ENCODE results near the gene C9orf153. TPM values are rescaled to one million over a fixed set of nuclear protein-coding genes. Genes with fewer than 3 reads are reported as not detected.

C9orf153 gene
- total and polyA plus RNA-seq, 7 donors, result 0.04 to 0.51 (median 0.17) TPM; not detected in 1

GRCh38 chr9:86282077-86282978, 22.9 kb upstream of the C9orf153 start, which contains the start of gene ISCA1:
Gene ISCA1 (minus strand): TSS chr9:86282538. CDS start chr9:86282458, 80 bp downstream.
- WGBS, 3 donors, result 0% methylated on average over 92 to 101 of the region's 101 CpGs
- H3K36me3 ChIP-seq (ENCODE audit: insufficient read depth in 1 of 2, low read depth in 1 of 2), result peaks cover 0 to 11% of the 10 kb centered on the region in 2 donors
- H3K9me3 ChIP-seq, result no peaks in the 10 kb centered on the region
- peak within 1 kb of the TSS; percentile 99 for H3K27ac ChIP-seq
- intact Hi-C loops (cut with DNase I), result loop anchor here in 1 of 2 donors (5.0 kb wide), 1 partner anchor 70 kb away; the partner anchor contains the start of gene TUT7
- ATAC-seq (peak; percentile 95 to 96 (median 96)), DNase-seq (peak; percentile 98 to 99)
- H3K27me3 ChIP-seq (ENCODE audit: insufficient read depth in 3 of 3, low read length in 2 of 3), result no peaks in the 10 kb centered on the region
- H3K4me1 ChIP-seq, result peaks cover 32% of the 10 kb centered on the region
- H3K4me3 ChIP-seq, result peak within 1 kb of the TSS; percentile 89
- no peak for TF ChIP-seq CTCF (IDR thresholded peaks at IDR 0.05)

- peak in 2 of 4 donors; percentile 42 to 45 for ATAC-seq
These were observed 22.2 kb upstream of the C9orf153 start for GRCh38 chr9:86281593-86282076.

GRCh38 chr9:86280580-86280979, 21.1 kb upstream of the C9orf153 start:
- intact Hi-C loops (cut with DNase I), result loop anchor here in 1 of 2 donors (5.0 kb wide), 1 partner anchor 72 kb away; the partner anchor contains the start of gene TUT7
- TF ChIP-seq CTCF (IDR thresholded peaks at IDR 0.05), result no peak
- WGBS, 3 donors, result 91 to 97% (median 95%) methylated on average over 7 of the region's 7 CpGs

More at GRCh38 chr9:86281593-86282076, 22.2 kb upstream of the C9orf153 start:
- WGBS, 3 donors, result 1% methylated on average over 26 to 31 of the region's 31 CpGs
- Histone ChIP-seq H3K27me3 (ENCODE audit: insufficient read depth in 3 of 3, low read length in 2 of 3) (no peaks in the 10 kb centered on the region), H3K9me3 (no peaks in the 10 kb centered on the region), H3K4me1 (peaks cover 36% of the 10 kb centered on the region), H3K4me3 (peak overlapping the region; percentile 89), H3K27ac (peak overlapping the region; percentile 99), H3K36me3 (ENCODE audit: insufficient read depth in 1 of 2, low read depth in 1 of 2) (peaks cover 0 to 12% of the 10 kb centered on the region in 2 donors)
- TF ChIP-seq CTCF (IDR thresholded peaks at IDR 0.05), result no peak
- intact Hi-C loops (cut with DNase I), result loop anchor here in 1 of 2 donors (5.0 kb wide), 1 partner anchor 71 kb away; the partner anchor contains the start of gene TUT7
- no peak for DNase-seq

GRCh38 chr9:86279839-86280238, 20.4 kb upstream of the C9orf153 start:
- H3K27ac ChIP-seq, result no peak overlapping the region
- intact Hi-C loops (cut with DNase I), result loop anchor here in 1 of 2 donors (5.0 kb wide), 1 partner anchor 72 kb away; the partner anchor contains the start of gene TUT7
- H3K4me1 ChIP-seq, result peaks cover 42% of the 10 kb centered on the region

More at GRCh38 chr9:86280580-86280979, 21.1 kb upstream of the C9orf153 start:
- Histone ChIP-seq H3K27me3 (ENCODE audit: insufficient read depth in 3 of 3, low read length in 2 of 3) (no peaks in the 10 kb centered on the region), H3K36me3 (ENCODE audit: insufficient read depth in 1 of 2, low read depth in 1 of 2) (peaks cover 0 to 8% of the 10 kb centered on the region in 2 donors), H3K9me3 (no peaks in the 10 kb centered on the region), H3K27ac (no peak overlapping the region), H3K4me3 (peak overlapping the region; percentile 89), H3K4me1 (peaks cover 42% of the 10 kb centered on the region)
- DNase-seq (no peak), ATAC-seq (no peak)

More at GRCh38 chr9:86279839-86280238, 20.4 kb upstream of the C9orf153 start:
- WGBS, 3 donors, result 87 to 96% (median 92%) methylated on average over 3 of the region's 3 CpGs
- peaks cover 0 to 8% of the 10 kb centered on the region in 2 donors for H3K36me3 ChIP-seq (ENCODE audit: insufficient read depth in 1 of 2, low read depth in 1 of 2)
- DNase-seq (no peak), ATAC-seq (no peak)
- H3K4me3 ChIP-seq, result peak overlapping the region; percentile 89
- TF ChIP-seq CTCF (IDR thresholded peaks at IDR 0.05), result no peak
- no peaks in the 10 kb centered on the region for H3K27me3 ChIP-seq (ENCODE audit: insufficient read depth in 3 of 3, low read length in 2 of 3)
- no peaks in the 10 kb centered on the region for H3K9me3 ChIP-seq
